Measurements from ENCODE around the gene BEAN1.

The BEAN1 gene

GRCh38 chr16:66420396-66420795, 6.7 kb upstream of the BEAN1 start:
- DNase-seq: no peak

- no peak for DNase-seq
These were observed 5.2 kb upstream of the BEAN1 start for GRCh38 chr16:66421891-66422290.

- DNase-seq: no peak
These were observed 4.7 kb upstream of the BEAN1 start for GRCh38 chr16:66422366-66422765.

- DNase-seq: no peak
These were observed 3.9 kb upstream of the BEAN1 start for GRCh38 chr16:66423177-66423576.

- no peak for DNase-seq
These were observed 1.4 kb upstream of the BEAN1 start for GRCh38 chr16:66425651-66426050.

GRCh38 chr16:66426112-66427035, 721 bp upstream of the BEAN1 start:
- DNase-seq: no peak

- no peak for DNase-seq
These were observed 981 bp downstream of the BEAN1 start for GRCh38 chr16:66427871-66428681.

GRCh38 chr16:66428682-66429251, 1.7 kb downstream of the BEAN1 start:
- no peak for DNase-seq

- DNase-seq: no peak
These were observed 2.3 kb downstream of the BEAN1 start for GRCh38 chr16:66429290-66429962.

GRCh38 chr16:66430214-66430613, 3.1 kb downstream of the BEAN1 start:
- DNase-seq: no peak

- no peak for DNase-seq
These were observed 4.7 kb downstream of the BEAN1 start for GRCh38 chr16:66431760-66432159.

GRCh38 chr16:66432429-66432828, 5.3 kb downstream of the BEAN1 start:
- no peak for DNase-seq

- DNase-seq: no peak
These were observed 7.7 kb downstream of the BEAN1 start for GRCh38 chr16:66434619-66435430.

- DNase-seq: no peak
These were observed 8.8 kb downstream of the BEAN1 start for GRCh38 chr16:66435896-66436295.

GRCh38 chr16:66437391-66437945, 10.4 kb downstream of the BEAN1 start:
- DNase-seq: no peak

- no peak for DNase-seq
These were observed 11.4 kb downstream of the BEAN1 start for GRCh38 chr16:66438536-66438935.

GRCh38 chr16:66439051-66439730, 12.1 kb downstream of the BEAN1 start:
- DNase-seq: no peak

- no peak for DNase-seq
These were observed 13.2 kb downstream of the BEAN1 start for GRCh38 chr16:66440271-66440802.

GRCh38 chr16:66440970-66441369, 13.9 kb downstream of the BEAN1 start:
- no peak for DNase-seq

- no peak for DNase-seq
These were observed 14.7 kb downstream of the BEAN1 start for GRCh38 chr16:66441586-66442375.

Measured in NCI-H526 treated with DMSO at 0.1 percent for 48 hours (cell line).